ENCODE results near the gene PDIA4.
"Not testable (repeated sequence)": the region's sequence is repeated elsewhere in the genome, so short reads cannot be mapped to it uniquely, and the experiment has no call there.

Gene PDIA4

DNA sequence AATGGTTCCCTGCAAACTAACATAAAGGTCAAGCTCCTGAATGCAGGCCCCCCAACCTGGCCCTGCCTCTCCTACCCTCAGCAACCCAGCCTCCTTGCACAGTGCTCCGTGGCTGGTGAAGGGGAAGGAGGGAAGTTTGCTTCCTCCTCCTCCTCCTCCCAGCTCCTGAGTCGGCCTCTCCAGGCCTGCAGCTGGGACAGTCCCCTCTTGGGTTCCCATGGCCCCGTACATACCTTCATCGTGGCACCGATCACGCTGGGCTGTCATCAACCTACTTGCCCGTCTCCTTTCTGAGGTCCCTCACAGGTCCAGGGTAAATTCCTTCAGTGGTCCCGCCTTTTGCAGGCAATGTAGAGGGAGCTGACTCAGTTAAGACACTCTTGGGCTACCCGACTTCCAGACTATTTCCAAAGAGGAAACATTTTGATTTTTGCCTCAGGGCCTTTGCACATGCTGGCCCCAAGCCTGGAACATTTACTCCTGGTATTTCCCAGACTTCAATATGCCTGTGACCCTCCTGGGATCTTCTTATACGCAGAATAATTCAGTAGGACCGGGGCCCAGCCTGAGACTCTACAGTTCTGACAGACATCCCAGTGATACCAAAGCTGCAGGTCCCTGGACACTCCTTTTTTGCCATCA is 26.8 kb downstream of the PDIA4 start:
- DNase-seq: no peak

DNA sequence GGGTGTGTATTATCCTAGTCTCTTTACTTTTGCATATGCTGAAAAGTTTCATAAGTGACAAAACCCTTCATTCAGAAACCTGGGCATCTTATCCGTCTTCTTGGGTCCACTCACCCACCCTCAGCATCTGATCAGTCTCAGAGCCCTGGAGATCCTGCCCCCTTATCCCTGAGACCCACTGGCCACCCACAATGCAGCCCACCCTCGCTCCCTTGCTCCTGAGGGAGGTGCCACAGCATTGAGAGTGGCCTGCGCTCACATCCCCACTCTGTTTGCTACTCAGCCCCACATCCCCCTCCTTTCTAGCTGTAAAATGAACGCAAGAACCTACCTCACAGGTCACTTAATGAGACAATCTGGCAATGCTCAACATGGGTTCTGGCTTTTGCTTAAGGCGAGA is 27.3 kb downstream of the PDIA4 start:
- DNase-seq: no peak

DNA sequence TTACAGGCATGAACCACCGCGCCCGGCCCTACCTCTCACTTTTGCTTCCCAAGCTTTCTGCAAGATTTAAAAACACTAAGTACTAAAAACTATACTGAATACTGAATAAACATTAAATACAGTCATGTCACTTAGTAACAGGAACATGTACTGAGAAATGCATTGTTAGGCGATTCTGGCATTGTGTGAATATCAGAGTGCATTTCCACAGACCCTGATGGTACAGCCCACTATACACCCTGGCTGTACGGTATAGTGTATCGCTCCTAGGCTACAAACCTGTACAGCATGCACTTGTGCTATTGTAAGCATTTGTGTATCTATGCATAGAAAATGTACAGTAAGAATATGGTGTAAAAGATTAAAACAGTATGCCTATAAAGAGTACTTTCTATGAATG is 29.1 kb downstream of the PDIA4 start:
- no peak for DNase-seq

DNA sequence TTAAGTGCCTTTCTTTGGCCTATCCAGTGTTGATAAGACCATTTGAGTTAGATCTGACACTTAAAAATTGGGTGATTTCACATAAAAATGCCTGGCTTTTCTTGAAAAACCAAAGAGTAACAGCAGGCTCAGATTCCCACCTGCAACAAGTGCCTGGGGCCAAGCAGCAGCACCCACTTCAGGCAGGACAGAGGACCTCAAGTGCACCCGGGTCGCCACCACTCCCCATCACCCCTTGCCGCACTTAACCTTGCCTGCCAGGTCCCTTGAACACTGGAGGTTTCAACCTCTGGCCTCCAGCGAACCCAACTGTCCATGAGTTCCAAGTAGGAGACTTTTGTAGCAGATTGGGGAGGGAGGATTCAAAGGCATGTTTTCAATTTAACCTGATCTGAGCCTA is 30.8 kb downstream of the PDIA4 start:
- no peak for DNase-seq

DNA sequence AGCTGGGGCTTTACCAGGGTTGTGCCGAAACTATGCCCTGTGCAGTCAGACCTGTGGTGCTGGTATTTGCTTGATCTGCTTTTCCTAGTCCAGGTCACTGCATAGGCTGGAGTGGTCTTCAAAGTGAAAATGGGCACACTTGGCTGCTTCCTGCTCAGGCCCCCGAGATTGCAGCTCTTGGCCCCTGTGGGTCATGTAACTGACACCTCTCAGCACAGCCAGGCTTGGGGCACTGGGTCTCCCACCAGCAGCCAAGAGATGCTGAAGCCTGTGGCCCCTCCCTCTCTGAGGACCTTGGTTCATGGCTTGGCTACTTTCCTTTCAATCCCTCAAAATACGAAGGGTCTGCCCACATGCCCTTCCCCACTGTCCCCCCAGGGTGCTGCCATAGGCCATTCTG is 33.7 kb downstream of the PDIA4 start:
- DNase-seq: no peak

DNA sequence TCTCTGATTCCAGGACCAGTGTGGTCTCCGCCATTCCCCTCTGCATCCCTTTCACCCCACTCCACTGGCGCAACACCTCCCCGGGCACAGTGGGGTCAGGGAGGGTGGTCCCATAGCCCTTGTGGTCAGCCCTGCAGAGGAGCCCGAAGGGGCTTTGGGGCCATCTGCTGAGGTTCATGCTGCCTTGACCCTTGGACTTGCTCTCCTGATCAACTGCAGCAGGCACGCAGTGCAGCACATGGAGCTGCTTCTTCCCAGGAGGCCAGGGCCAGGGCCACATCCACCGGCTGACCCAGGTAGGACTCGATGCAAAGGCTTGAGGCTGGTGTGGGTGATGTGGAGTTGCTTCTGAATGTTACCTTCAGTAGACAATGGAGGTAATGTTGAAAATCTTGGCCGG is 35.1 kb downstream of the PDIA4 start:
- DNase-seq: no peak

DNA sequence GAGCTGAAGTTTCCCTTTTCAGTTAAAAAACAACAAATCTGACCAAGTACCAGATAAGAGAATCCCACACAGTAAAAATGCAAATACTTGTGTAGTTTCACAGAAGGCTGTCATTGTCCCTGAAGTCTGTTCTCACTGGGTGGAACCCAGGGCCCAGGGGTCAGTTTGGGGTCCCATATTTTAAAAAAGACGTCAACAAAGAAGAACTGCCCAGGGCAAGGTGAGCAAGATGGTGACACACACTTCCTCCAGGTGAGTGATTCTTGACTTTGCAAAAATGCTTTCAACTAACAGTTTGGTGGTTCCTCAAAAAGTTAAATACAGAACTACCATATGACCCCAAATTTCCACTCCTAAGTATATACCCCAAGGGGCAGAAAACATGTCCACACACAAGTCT is 36.8 kb downstream of the PDIA4 start:
- no peak for DNase-seq

DNA sequence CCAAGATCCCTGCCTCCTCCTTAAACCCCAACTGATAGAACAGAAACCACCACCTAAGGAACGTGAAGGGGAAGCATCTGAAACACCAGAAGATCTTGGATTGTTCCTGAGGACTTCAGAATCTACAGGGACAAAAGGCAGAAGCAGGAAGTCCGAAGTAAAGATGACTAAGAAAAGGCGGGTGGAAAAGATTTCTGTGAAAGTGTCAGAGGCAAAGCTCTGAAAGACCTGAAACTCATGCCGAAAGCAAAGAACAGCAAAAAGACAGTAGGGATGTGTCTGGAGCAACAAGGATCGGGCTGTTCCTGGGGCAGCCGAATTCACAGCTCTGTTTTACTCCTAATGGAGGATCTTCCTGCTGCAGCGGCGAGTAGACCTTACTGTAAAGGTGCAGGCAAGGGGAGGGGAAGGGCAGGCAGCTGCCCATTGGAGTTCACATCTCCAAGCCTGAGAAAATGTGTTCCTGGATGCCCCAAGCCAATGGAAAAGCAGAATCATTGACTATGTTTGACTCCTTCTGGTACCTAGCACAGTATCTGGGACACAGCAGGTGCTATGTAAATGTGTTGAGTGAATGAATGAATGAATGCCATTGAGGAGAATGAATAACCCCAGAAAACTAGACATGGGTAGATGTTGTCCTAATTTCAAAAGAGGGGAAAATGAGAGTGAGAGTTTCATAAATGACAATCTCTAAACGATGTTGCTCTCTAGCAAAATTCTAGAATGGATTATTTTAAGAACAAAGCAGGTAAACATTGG is 40.4 kb downstream of the PDIA4 start:
- no peak for DNase-seq

DNA sequence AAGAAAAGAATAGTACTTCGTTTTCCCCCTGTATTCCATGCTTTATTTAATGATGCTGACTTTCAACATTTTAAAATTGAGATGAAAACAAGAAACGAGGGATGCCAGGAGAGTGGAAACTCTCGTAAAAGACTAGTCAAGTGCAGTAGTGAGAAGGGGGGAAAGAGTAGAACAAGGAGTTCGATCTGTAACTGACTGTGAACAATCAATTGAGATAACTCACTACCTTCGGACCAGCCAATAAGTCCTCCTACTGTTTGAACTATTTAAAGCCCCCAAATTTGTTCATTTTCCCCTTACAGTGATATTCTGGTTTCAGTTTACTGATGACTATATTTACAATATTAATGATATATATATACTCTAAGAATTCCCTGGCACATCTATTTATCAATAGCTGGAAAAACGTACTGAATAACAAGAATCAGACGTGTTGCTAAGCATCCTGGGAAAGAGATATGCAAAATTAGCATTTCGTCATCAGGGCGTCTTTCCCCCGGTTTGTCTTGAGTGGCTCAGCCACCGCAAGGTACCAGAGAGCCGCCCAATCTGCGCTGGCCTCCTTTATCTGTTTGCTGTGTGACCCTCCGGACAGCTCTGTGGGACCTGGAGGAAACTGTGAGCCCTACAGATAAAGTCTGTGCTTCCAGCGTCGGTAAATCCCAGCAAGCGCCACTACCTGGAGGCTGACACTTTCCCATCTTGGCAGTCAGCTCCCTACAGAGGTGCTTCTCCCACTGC is 41.1 kb downstream of the PDIA4 start:
- peak; percentile 75 for DNase-seq

DNA sequence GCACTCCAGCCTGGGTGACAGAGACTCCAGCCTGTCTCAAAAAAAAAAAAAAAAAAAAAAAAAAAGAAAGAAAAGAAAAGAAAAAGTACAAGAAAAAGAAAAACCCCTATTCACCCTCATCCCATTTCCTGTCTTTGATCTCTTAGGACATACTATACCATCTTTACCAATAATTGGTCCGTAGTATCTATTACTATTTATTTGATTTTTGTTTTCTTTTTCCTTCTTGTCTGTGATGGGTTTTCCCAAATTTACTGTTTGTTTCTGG is 41.6 kb downstream of the PDIA4 start:
- no peak for DNase-seq

DNA sequence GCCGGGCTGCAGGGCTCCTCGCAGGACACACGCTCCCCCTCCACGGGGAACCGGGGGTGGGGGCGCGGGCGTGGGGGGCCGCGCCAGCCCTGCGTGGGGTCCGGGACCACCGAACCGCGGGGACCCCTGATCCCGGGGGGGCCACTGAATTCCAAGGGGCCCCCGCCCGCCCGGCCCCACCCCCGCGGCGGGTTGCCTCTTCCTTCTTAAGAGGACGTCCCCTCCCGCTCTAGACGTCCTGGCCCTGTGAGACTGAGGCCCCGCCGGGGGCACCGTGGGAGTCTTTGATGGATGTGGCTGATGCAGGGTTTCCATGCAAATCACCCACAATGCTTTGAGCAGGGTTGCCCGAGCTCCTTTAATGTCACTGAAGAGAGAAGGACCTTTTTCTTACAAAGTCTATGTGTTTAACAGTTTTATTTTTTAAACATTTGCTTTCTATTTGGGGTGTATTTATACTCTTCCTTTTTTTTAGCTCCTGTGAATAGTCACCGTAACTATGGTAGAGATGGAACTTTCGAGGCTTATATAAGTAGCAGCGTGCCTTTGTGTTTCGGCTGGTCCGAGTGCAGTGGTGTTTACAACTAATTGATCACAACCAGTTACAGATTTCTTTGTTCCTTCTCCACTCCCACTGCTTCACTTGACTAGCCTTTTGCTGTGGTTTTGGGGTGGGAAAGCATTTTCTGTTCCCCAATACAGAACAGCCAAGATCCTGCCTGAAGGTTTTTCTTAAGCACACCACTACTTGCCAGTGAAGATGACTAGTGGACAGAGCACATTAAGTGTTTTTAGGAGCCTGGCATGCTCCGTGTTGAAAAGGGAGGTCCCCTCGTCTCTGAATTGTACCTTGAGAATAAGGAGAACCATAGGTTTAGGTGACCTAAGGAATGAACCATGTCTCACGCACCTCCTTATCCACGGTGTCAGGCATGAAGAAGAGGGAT is 44.8 kb downstream of the PDIA4 start:
- DNase-seq: peak; percentile 62

DNA sequence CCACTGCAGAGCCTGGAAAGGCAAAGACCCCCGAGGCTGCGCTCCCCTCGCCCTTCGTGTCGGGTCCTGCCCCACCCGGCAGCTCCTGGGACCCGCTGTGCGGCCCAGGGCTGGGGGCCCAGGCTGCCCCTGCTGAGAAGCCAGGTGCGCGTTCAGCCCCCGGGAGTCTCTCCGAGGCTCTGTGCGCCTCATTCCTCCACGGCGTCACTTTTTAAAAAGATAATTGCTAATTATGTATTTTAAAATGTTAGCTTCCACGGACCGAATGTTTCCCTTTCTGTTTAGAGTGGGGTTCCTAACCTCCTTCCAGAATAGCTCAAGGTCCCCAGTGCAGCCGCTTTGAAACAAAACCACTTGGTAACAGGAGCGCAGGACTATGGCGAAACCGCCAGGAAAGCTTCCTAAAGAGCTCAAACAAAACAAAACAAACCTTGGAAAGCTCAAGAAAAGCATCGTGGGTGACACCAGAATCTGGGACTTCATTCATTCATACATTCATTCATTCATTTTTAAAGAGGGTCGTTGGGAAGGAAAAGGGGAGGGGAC is 45.6 kb downstream of the PDIA4 start:
- no peak for DNase-seq

DNA sequence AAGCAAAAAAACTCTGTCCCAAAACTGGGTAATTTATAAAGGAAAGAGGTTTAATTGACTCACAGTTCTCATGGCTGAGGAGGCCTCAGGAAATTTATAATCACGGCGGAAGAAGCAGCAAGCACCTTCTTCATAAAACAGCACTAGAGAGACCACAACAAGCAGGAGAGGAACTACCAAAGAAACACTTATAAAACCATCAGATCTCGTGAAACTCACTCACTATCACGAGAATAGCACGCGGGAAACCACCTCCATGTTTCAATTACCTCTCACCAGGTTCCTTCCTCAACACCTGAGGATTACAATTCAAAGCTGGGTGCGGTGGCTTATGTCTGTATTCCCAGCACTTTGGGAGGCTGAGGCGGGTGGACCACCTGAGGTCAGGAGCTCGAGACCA is 48.5 kb downstream of the PDIA4 start:
- DNase-seq: no peak

DNA sequence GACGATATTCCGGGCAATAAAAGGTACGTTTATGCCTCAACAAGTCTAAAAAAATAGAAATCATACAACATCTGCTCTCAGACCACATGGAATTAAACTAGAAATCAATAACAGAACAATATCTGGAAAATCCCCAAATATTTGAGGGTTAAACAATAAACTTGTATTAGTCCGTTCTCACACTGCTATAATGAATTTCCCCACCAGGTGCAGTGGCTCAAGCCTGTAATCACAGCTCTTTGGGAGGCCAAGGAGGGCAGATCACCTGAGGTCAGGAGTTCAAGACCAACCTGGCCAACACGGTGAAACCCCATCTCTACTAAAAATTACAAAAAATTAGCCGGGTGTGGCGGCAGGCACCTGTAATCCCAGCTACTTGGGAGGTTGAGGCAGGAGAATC is 49.2 kb downstream of the PDIA4 start:
- DNase-seq: not testable (repeated sequence)

DNA sequence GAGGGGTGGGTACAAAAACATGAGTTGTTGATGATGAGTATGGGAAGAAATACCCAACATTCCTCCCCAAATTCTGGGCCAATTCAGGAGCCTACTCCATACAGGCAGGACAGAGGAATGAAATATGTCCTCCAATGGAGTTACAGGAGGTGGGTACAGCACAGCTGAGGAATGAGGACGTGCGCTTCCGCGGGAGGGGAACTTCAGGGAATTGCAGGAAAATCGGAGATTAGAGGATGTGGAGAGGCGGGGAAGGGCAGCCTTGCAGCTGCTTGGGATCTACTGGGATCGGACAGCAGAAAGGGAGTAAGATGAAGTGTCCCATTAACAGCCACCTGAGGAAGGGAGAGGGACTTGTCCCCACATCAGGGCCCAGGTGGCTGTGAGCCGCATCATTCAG is 50.2 kb downstream of the PDIA4 start:
- DNase-seq: no peak

DNA sequence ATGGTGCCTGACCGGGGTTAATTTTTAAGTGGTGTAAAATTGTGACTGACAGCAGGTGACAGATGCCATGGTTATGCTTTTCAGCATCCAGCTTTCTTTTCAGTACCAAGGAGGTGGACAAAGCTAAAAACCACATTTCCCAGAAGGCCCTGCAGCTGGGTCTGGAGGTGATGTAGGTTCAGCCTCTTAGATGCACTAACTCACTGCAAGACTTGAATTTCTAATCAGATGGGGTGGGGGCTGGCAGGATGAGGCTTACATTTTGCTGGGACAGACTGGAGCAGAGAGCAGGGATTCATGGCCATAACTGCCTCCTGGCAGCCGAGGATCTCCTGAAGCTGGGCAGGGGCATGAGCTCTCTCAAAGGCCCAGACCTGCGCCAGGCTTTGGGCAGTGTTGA is 52.4 kb downstream of the PDIA4 start:
- DNase-seq: no peak

DNA sequence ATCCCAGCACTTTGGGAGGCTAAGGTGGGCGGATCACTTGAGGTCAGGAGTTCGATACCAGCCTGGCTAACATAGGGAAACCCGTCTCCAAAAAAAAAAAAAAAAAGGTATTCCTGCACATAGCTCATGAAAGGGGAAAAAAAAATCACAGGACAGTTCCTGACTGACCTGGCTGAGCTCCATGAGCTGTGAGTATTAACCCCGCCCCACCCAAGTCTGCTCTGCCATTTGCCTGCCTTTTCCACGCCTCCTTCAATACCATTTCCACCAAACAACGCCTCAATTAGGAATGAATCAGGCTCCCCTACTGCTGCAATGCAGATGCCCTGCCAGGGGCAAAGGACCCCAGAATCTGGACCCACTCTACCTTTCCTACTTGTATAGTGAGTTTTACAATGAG is 55.0 kb downstream of the PDIA4 start:
- DNase-seq: no peak

DNA sequence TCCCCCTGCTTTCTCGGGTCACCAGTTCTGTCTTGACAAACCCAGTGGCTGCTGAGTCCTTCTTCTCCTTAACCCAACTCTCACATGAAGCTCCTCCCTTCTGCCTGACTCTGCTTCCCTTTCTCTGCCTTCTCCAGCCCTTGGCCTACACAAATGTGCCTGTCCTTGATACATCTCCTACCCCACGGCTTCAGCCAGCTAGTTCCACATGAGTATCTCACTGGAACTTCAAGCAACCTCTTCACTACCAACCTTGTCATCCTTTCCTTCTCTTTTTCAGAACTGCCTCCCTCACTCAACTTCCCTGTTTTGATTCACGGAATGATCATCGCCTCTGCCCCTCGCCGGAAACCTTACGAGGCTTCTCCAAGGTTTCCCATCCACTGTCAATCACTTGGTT is 55.9 kb downstream of the PDIA4 start:
- DNase-seq: no peak

DNA sequence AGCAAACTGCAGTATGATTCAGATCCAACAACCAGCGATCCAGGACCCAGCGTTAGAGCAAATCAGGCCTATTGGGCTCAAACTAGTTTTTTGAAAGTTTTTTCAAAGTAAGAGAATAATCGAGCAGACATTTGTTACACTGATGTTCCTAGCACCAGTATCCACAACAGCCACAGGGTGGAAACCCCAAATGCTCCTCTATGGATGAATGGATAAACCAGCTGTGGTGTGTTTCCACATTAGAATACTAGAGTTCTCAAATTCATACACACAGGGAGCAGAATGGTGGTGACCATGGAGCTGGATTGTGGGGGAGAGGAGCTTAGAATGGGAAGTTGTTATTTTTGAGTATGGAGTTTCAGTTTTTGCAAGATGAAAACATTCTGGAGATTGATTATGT is 60.7 kb downstream of the PDIA4 start:
- DNase-seq: no peak

DNA sequence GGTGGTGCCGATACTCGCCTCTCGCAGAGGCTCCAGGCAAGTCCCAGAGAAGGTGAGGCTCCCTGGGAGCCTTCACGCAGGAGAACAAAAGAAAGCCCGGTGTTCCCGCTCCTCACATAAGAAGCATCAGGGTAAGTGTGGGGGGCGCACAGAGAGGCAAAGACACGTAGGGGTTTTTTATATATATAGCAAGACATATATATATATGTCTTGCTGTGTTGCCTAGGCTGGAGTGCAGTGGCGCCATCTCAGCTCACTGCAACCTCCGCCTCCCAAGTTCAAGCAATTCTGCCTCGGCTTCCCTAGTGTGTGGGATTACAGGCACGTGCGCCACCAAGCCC is 61.3 kb downstream of the PDIA4 start:
- DNase-seq: no peak

DNA sequence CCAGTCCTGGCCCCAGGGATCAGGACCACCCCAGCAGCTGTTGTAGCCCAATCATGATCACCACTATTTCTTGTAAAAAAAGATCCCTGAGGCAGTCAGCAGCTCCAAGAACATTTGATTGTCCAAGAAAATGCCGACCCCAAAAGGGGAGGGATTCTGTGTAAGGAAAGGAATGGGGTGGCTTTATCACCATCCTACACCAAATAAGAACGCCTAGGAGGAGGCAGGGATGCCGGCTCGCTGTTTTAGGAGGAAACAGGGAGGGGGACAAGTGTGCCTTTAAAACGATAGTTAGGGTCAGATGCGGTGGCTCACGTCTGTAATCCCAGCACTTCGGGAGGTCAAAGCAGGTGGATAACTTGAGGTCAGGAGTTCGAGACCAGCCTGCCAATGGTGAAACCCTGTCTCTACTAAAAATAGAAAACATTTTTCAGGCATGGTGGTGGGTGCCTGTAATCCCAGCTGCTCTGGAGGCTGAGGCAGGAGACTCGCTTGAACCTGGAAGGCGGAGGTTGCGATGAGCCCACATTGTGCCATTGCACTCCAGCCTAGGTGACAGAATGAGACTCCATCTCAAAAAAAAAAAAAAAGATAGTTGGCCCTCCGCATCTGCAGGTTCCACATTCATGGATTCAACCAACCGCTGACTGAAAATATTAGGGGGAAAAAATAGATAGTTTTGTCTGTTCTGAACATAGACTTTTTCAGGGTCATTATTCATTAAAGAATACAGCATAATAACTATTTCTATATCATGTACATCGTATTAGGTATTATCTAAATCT is 63.6 kb downstream of the PDIA4 start:
- no peak for DNase-seq
